ENCODE results near the gene KMO. TPM values are rescaled to one million over a fixed set of nuclear protein-coding genes. Genes with fewer than 3 reads are reported as not detected.

KMO gene
- 0.17 TPM in 1 of 2 replicates, not detected in the other for total RNA-seq

DNA sequence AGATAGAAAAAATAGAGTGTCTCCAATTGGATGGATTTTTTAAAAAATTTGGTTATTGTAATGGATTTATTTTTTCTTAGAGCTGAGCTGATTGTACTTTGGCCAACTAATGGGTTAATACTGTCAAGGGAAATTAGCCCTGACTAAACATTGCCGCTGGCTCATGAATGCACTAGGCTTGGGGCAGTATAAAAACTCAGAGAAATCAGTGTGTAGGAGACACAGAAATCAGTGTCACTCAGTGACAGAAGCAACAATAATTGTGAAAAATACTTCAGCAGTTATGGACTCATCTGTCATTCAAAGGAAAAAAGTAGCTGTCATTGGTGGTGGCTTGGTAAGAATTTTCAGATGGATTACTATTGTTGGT, at the start of gene KMO:
KMO (plus strand) TSS at position 217 of the 370 bp plus-strand sequence; CDS start at position 284, 67 bp downstream.

DNA sequence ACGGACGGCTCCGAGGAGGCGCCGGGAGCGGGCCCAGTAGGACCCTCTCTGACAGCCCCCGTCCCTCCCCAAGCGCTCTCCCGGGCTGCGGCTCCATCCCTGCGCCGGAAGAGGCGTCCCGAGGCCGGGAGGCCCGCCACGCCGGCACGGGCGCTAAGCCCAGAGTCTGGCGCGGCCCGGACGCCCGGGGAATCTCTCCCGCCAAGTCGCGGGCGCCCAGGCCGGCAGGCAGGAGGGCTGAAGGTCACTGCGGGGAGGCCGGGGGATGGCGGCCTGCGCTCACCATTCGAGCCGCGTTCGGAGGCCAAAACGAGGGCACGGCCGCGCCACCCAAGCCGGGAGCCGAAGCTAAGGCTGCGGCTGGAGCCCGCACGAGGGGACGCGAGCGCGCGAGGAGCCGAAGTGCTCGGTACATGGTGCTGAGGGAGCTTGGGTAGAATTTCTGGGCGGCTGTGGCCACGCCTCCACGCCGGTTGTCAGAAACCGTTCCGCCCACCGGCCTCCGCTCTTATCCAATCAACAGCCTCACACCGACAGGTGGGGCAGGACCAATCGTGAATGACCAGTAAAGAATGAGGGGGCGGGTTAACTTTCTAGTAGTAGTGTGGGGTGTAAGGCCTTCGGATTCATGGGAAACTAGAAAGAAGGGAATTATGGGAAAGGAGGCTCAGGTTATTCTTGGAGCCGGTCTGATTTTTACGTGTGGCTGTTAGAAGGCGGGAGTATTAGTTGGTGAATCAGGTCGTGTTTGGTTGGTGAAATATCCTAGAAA, 12.7 kb upstream of the KMO start, which contains the start of gene FH:
FH (minus strand) TSS at position 448 of the 772 bp plus-strand sequence; CDS start at position 415, 33 bp downstream.

GRCh38 chr1:241640149-241640866, 108.1 kb downstream of the KMO start, which contains the start of the genes CHML and OPN3:
TSS of gene CHML (minus strand) at chr1:241640369. CDS start at chr1:241635766, 4,603 bp downstream.
TSS of gene OPN3 (minus strand) at chr1:241640369. CDS start at chr1:241640254, 115 bp downstream.

Other genes with a start within 250 kb of the KMO start
- 1.9 and 2.5 TPM in 2 replicates for gene RGS7, start 175.2 kb upstream of the KMO start, total RNA-seq
- gene FH, start 12.6 kb upstream of the KMO start, total RNA-seq, result 91.5 and 162 TPM in 2 replicates
- 8.6 and 12.5 TPM in 2 replicates for gene CHML, start 108.0 kb downstream of the KMO start, total RNA-seq
- 11.1 and 21.2 TPM in 2 replicates for gene OPN3, start 108.0 kb downstream of the KMO start, total RNA-seq
- gene WDR64, start 119.9 kb downstream of the KMO start, total RNA-seq, result not detected in 2 replicates